Right ventricle myocardium inferior (tissue), 1 donor: ENCODE results near the gene SAMD4A. TPM values are rescaled to one million over a fixed set of nuclear protein-coding genes. Genes with fewer than 3 reads are reported as not detected.

Source experiments
- ATAC-seq: fragments of 200-7000 bp; cut with Tn5 transposase; one replicate; pipeline ENCODE4 v1.9.1; 2020; ENCODE audit warnings: mild to moderate bottlenecking, moderate library complexity
- DNase-seq: peaks from one replicate; pipeline ENCODE4 v3.0.0; 2021; ENCODE audit errors: missing footprints
- intact Hi-C: fragments of 100-400 bp; cut with DNase I; formaldehyde crosslinking; loops from one replicate; pipeline ENCODE4 v1.11.0; 2022
- total RNA-seq: library from RNA; stranded (reverse); fragmentation: NEBNext Ultra II Directional; extraction: Animal tissue kit (Norgen Biotek cat#: 25700); gene quantifications from one replicate; pipeline ENCODE4 v1.2.1, GENCODE V29; 2021
- donor health status: DM: no; HTN: yes; CAD: no; lungs with severe emphysema.

The SAMD4A gene
- total RNA-seq, 1 donor from 2014 or later = 128 TPM

DNA sequence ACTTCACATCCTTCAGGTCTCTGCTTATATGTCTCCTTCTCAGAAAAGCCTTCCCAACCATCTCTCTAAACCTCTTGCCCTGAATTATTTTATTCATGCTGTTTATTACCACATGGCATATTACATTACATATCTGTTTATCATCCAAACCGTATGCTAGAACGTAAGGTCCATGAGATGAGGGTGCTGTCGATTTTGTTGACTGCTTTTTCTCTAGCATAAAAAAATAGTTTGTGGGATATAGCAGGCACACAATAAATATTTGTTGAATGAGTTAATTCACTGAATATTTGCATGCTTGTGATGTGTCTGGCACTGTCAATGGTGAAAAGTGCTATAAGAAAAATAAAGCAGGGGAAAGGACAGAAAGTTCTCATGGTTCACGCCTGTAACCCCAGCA, 22.9 kb downstream of the SAMD4A start:
- DNase-seq (no peak), ATAC-seq (no peak)
- intact Hi-C loops = no loop called here

DNA sequence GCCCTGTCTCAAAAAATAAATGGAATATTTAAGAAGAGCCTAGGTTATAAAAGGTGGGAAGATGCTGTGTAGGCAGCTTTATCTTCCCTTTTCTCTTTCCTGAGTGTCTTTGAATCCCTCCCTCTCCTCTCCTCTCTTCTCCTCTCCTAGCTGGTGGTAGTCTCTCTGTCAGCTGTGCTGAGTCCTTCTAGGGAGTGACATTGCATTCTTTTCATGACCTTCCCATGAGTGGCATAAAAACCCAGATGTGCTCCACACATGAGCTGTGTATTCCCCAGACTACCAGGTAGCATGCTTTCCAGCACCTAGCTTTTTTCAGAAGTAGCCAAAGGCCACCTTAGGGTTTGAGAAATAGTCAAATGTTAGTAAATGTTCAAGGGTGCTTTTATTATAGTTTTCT, 23.6 kb downstream of the SAMD4A start:
- intact Hi-C loops = no loop called here
- ATAC-seq = peak; percentile 65
- DNase-seq = no peak

DNA sequence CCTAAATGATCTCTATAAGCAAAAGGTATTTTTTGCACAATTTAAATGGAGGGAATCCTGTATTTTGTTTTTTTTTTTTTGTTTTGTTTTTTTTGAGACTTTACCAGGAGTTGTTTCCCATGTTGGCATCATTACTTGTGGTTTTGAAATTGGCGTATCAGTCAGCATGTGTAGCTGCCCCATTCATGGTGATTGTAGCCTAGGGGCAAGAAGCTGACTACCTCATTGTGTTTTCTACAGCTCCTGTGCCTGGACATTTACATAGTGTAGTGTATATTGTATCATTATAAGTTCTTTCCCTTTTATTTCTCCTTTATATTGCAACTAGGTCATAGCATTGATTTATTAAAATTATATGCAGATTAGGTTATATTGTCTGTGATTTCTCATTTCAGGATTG, 24.5 kb downstream of the SAMD4A start:
- ATAC-seq (no peak), DNase-seq (no peak)
- intact Hi-C loops = no loop called here

DNA sequence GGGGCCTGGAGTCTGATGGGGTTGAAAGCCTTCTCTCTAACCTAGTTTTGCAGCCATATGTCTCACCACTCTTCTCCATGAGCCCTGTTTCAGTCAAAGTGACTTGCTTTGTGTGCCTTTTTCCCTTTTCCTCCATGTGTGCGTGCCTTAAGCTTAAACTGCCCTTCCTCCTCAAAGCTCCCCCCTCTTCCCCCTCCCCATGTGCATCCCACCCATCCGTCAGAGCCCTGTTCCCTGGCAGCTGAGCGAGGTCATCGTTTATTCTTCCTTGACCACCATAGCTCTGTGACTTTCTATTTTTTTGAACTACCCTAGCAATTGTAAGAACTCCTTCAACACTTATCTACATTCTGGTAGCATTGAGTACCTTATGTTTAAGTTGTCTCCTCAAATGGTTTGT, 24.9 kb downstream of the SAMD4A start:
- no peak for ATAC-seq
- intact Hi-C loops = no loop called here
- no peak for DNase-seq

- intact Hi-C loops = no loop called here
- ATAC-seq (no peak), DNase-seq (no peak)
Observed at GRCh38 chr14:54593860-54594259, 26.9 kb downstream of the SAMD4A start.

DNA sequence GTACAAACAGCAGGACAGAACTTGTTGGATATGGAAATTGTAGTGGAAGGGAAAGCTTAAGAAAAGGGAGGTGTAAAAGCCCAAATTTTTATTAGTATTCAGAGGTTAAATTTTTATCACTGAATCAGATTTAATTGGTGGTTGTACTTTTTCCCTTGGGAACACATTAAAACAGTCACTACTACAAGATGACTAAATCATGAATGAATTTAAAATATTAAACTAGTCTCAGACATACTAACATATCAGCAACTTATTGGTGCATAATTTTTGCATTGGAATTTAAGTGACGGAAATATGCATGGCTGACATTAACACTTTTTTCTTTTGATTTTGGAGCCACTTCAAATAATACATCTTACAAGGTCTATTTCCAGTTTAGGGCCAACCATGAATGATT, 27.6 kb downstream of the SAMD4A start:
- DNase-seq = no peak
- ATAC-seq = no peak
- intact Hi-C loops = no loop called here

DNA sequence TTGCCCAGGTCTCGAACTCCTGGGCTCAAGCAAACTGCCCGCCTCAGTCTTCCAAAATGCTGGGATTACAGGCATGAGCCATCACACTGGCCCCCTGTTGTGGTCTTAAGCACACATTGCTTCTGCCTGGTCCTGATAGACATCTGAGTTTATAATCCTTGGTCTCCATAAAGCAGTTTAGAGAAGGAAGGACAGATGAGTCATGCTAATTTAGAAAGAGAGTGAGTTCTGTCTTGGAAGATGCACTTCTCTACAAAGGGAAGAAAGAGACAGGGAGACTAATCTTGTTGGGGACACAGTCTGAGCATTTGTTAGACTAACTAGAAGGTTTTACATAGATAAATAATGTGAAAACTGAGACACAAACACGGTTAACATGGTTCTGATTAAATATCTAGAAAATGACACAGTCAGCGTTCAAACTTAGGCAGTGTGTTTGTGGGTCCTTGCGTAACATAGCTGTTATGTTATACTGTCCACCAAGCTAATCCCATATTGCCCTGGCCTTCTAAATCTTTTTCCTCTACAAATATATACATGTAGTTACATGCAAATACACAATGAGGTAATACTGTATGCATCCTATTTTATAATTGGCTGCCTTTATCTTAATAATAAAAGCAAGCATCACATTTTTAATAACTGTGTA, 31.0 kb downstream of the SAMD4A start:
- ATAC-seq = no peak
- intact Hi-C loops = no loop called here
- DNase-seq = no peak

- ATAC-seq (no peak), DNase-seq (no peak)
- intact Hi-C loops = no loop called here
Observed at GRCh38 chr14:54599966-54600716, 33.2 kb downstream of the SAMD4A start.

GRCh38 chr14:54600717-54601109, 33.8 kb downstream of the SAMD4A start:
- intact Hi-C loops = no loop called here

DNA sequence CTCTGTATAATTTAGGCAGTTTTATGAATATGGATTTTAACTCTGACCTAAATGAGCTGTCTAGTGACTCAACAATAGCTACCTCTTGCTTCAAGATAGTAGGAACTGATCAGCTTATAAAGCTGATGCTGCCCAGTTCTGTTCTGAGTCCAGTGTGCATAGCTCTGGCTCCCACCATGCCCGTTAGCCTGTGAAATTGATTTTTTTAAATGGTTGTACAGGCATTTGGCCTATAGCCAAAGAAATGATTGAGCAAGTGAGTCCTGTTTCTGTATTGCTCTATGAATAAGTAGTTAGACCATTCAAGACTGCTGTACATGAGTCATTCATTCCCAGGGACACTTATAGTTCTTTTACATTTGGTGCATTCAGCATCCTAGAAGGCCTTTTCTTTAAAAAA, 36.4 kb downstream of the SAMD4A start:
- no peak for ATAC-seq

More at GRCh38 chr14:54600717-54601109, 33.8 kb downstream of the SAMD4A start:
- no peak for DNase-seq
- ATAC-seq = no peak

GRCh38 chr14:54606178-54606577, 39.2 kb downstream of the SAMD4A start:
- peak; percentile 96 for ATAC-seq
- intact Hi-C loops = loop anchor here (1.0 to 5.0 kb wide), 4 partner anchors 39 to 178 kb away; partner anchors contain the start of gene SAMD4A

More for the DNA sequence above, 36.4 kb downstream of the SAMD4A start:
- no peak for DNase-seq
- intact Hi-C loops = no loop called here

DNA sequence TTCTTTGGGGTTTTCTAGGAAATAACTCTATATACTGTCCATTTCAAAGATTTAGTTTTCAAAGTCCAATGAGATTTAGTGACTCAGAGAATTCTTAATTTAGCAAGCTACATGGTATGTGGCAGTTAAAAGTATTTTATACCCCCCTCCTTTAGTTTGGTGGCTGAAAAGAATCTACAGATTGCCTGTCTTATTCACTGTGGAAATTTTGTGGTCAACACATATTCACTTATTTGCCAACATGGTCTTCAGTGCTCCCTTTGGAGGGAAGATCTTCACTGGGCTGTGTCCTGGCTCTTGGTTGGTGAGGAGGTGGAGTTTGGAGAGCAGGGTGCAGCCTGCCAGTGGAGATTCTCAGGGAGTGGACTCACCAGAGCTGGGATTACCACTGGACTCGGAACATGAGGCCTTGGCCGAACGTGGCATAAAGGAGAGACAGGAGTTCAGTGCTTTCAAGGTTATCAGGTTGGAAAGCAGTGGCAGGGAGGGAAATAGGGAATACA, 39.8 kb downstream of the SAMD4A start:
- intact Hi-C loops = loop anchor here (1.0 to 5.0 kb wide), 4 partner anchors 40 to 178 kb away; partner anchors contain the start of gene SAMD4A
- ATAC-seq = peak; percentile 87
- DNase-seq = no peak

More at GRCh38 chr14:54606178-54606577, 39.2 kb downstream of the SAMD4A start:
- DNase-seq = peak; percentile 78

GRCh38 chr14:54609576-54609975, 42.6 kb downstream of the SAMD4A start:
- intact Hi-C loops = loop anchor here (5.0 kb wide), 1 partner anchor 163 kb away; no protein-coding TSS in a partner anchor
- no peak for DNase-seq
- ATAC-seq = no peak

- DNase-seq (no peak), ATAC-seq (no peak)
- intact Hi-C loops = no loop called here
Observed at GRCh38 chr14:54610051-54610977, 43.4 kb downstream of the SAMD4A start.

DNA sequence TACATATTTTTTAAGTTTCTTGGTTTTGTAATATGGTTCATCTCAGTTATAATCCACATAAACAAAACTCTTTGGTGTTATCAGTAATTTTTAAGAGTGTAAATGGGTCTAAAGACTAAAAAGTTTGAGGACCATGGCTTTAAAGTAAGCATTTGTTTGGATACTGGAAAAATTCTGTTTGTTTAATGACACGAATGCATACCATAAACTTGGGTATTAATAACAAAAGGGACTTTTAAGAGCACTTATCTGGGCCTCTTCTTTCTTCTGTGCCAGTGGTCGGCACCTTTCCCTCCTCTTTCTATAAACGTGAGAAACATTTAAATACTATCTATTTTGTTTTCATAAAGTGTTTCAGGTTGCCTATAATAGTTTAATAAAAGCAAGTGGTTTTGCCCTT, 47.4 kb downstream of the SAMD4A start:
- intact Hi-C loops = no loop called here
- ATAC-seq = no peak
- no peak for DNase-seq

DNA sequence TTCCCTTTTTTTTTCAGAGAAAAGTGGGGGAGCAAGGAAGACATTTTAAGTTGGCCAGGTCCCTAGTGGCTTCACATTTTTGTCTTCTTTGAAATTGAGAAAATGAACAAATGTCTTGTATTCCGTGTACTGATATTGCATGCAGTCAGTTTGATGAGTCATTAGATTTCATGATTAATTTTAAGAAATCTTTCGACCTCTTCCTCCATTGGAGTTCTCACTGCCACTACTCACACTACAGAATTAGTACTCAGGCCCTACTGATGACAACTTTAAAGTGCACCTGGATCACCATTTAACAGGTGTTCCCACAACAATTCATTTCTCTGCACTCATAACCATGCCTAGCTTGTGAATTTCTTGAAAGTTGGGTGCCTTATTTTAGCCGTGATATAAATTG, 50.5 kb downstream of the SAMD4A start:
- intact Hi-C loops = no loop called here
- no peak for ATAC-seq
- DNase-seq = no peak

DNA sequence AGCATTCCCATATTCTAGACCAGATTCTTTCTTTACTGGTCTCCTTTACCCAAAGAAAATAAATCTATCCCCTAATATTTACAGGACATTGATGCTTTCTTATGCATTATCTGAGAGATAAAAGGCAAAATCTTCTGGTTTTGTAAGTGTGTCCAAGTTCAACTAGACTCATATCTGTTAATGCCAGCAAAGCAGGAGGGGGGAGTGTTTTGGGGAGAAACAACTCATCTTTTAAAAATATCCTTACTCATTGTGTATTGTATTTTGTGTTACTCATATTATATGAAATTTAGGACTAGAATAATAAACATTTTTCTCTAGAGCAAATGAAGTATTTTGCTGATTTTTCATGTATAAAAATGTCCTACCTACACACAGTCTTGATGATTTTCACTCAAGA, 54.8 kb downstream of the SAMD4A start:
- intact Hi-C loops = no loop called here
- ATAC-seq (no peak), DNase-seq (no peak)

DNA sequence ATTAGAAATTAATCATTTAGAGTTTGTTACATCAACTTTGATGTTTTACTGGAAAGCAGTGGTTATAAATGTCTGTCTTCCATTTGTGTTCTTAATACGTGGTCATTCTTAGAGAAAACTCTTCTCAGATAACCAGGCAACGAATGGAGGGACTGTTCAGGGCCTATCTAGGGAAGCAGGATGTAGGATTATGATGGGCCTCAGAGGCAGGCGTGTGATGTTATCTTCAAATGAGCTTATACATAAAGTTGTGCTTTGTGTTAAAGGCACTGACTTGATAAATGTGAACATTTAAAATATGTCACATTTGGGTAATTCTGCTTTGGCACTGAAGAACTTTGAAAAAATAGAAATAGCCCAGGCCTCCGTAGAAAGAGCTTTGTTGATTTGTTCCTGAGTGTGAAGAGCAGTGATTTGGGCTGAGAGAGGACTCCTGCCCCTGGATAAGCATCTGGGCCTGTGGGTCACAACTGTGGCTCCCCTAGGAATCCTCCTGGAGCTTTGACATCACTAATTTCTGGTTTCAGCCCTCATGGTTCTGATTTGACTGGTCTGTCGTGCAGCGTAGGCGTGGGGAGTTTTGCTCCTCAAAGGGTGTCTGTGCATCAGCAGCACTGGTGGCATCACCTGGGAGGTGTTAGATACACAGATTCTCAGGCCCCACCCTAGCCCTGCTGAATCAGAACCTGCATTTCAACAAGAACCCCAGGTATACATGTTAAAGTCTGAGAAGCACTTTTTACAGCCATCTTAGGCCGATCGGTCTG, 55.4 kb downstream of the SAMD4A start:
- intact Hi-C loops = no loop called here
- no peak for ATAC-seq
- DNase-seq = no peak
